H9 (cell line): ENCODE data around the gene LRRN4CL. TPM values are rescaled to one million over a fixed set of nuclear protein-coding genes. Genes with fewer than 3 reads are reported as not detected.

ENCODE experiments used
- DNase-seq: peaks from one replicate; pipeline ENCODE4 v3.0.0-alpha.2; 2017
- H2AFZ ChIP-seq: one replicate; pipeline ENCODE4 v1.6.1; 2013; ENCODE audit warnings: mild to moderate bottlenecking, low read length, control low read depth, moderate library complexity
- H2AK5ac ChIP-seq: 2 replicates; pipeline ENCODE4 v1.6.1; 2013; ENCODE audit warnings: low read length, control low read depth, mixed read lengths; ENCODE audit not compliant: insufficient read length
- H2BK120ac ChIP-seq: one replicate; pipeline ENCODE4 v1.6.1; 2013; ENCODE audit warnings: low read depth, mild to moderate bottlenecking, low read length, control low read depth, inconsistent platforms; ENCODE audit not compliant: poor library complexity, severe bottlenecking
- H2BK12ac ChIP-seq: 2 replicates; pipeline ENCODE4 v1.6.1; 2013; ENCODE audit warnings: low read length, control low read depth, mixed read lengths, low read depth; ENCODE audit not compliant: insufficient read length
- H2BK15ac ChIP-seq: 2 replicates; pipeline ENCODE4 v1.6.1; 2013; ENCODE audit warnings: low read depth, low read length, control low read depth
- H2BK20ac ChIP-seq: one replicate; pipeline ENCODE4 v1.6.1; 2013; ENCODE audit warnings: low read depth, mild to moderate bottlenecking, low read length, control low read depth, inconsistent platforms; ENCODE audit not compliant: poor library complexity, severe bottlenecking
- H2BK5ac ChIP-seq: 2 replicates; pipeline ENCODE4 v1.6.1; 2013; ENCODE audit warnings: low read length, control low read depth, mixed read lengths; ENCODE audit not compliant: insufficient read length
- H3K14ac ChIP-seq: 2 replicates; pipeline ENCODE4 v1.6.1; 2013; ENCODE audit warnings: low read length, control low read depth; ENCODE audit not compliant: insufficient read depth
- H3K18ac ChIP-seq: 2 replicates; pipeline ENCODE4 v1.6.1; 2013; ENCODE audit warnings: low read depth, mild to moderate bottlenecking, mixed read lengths, low read length, control low read depth; ENCODE audit not compliant: insufficient read length
- H3K23ac ChIP-seq: 2 replicates; pipeline ENCODE4 v1.6.1; 2013; ENCODE audit warnings: low read length, control low read depth, mixed read lengths, low read depth; ENCODE audit not compliant: insufficient read length
- H3K23me2 ChIP-seq: 2 replicates; pipeline ENCODE4 v1.6.1; 2013; ENCODE audit warnings: low read depth, mild to moderate bottlenecking, mixed read lengths, low read length, control low read depth; ENCODE audit not compliant: insufficient read length, poor library complexity, severe bottlenecking
- H3K27ac ChIP-seq: 2 replicates; pipeline ENCODE4 v1.5.1; 2013; ENCODE audit warnings: low read length, control low read depth, mixed read lengths, low read depth; ENCODE audit not compliant: insufficient read length
- H3K27me3 ChIP-seq: 2 replicates; pipeline ENCODE4 v1.6.1; 2013; ENCODE audit warnings: low read length, control low read depth, inconsistent platforms; ENCODE audit not compliant: insufficient read depth
- H3K4ac ChIP-seq: 2 replicates; pipeline ENCODE4 v1.6.1; 2013; ENCODE audit warnings: low read depth, mild to moderate bottlenecking, control low read depth, inconsistent platforms, low read length, moderate library complexity
- H3K4me1 ChIP-seq: 2 replicates; pipeline ENCODE4 v1.6.1; 2013; ENCODE audit warnings: low read length, control low read depth, inconsistent platforms; ENCODE audit not compliant: insufficient read depth
- H3K4me2 ChIP-seq: 2 replicates; pipeline ENCODE4 v1.6.1; 2013; ENCODE audit warnings: low read length, control low read depth, mixed read lengths; ENCODE audit not compliant: insufficient read length, insufficient read depth
- H3K56ac ChIP-seq: 2 replicates; pipeline ENCODE4 v1.6.1; 2013; ENCODE audit warnings: low read depth, mild to moderate bottlenecking, mixed read lengths, low read length, control low read depth; ENCODE audit not compliant: insufficient read length
- H3K79me1 ChIP-seq: 2 replicates; pipeline ENCODE4 v1.6.1; 2013; ENCODE audit warnings: low read depth, mild to moderate bottlenecking, moderate library complexity, low read length, control low read depth, inconsistent platforms; ENCODE audit not compliant: insufficient read depth, poor library complexity, severe bottlenecking
- H3K79me2 ChIP-seq: 2 replicates; pipeline ENCODE4 v1.6.1; 2013; ENCODE audit warnings: low read length, control low read depth, inconsistent platforms; ENCODE audit not compliant: insufficient read depth
- H3K9ac ChIP-seq: 2 replicates; pipeline ENCODE4 v1.6.1; 2013; ENCODE audit warnings: low read length, control low read depth, mixed read lengths; ENCODE audit not compliant: insufficient read length; ENCODE audit errors: extremely low read depth
- H3K9me3 ChIP-seq: one replicate; pipeline ENCODE4 v1.6.1; 2013; ENCODE audit warnings: low read depth, low read length, inconsistent platforms; ENCODE audit not compliant: control insufficient read depth
- H3T11ph ChIP-seq: one replicate; pipeline ENCODE4 v1.6.1; 2013; ENCODE audit warnings: mild to moderate bottlenecking, low read length, control low read depth, inconsistent platforms
- H4K20me1 ChIP-seq: one replicate; pipeline ENCODE4 v1.6.1; 2013; ENCODE audit not compliant: control insufficient read depth, insufficient read length, insufficient read depth
- H4K5ac ChIP-seq: 2 replicates; pipeline ENCODE4 v1.6.1; 2013; ENCODE audit warnings: low read depth, mild to moderate bottlenecking, mixed read lengths, low read length, control low read depth; ENCODE audit not compliant: insufficient read length
- H4K8ac ChIP-seq: replicated peaks from 2 replicates; pipeline ENCODE4 v1.6.1; 2013; ENCODE audit warnings: low read length, control low read depth, mixed read lengths, low read depth; ENCODE audit not compliant: insufficient read length
- H4K91ac ChIP-seq: 2 replicates; pipeline ENCODE4 v1.6.1; 2013; ENCODE audit warnings: low read depth, mild to moderate bottlenecking, moderate library complexity, mixed read lengths, low read length, control low read depth; ENCODE audit not compliant: insufficient read length
- H3K27ac Mint-ChIP-seq, 3 experiments: 2 replicates in 2 of 3; 3 replicates in 1 of 3; pipeline ENCODE4 v1.8.0; 2020 to 2021; ENCODE audit warnings: mixed read lengths in 3 of 3, mild to moderate bottlenecking in 1 of 3, moderate library complexity in 1 of 3
- H3K27me3 Mint-ChIP-seq: 2 replicates; pipeline ENCODE4 v1.8.0; 2021; ENCODE audit warnings: low read depth, mild to moderate bottlenecking, moderate library complexity, mixed read lengths
- H3K36me3 Mint-ChIP-seq, 3 experiments: 2 replicates in 2 of 3; 3 replicates in 1 of 3; pipeline ENCODE4 v1.8.0; 2020 to 2021; ENCODE audit warnings: low read depth in 3 of 3, mixed read lengths in 3 of 3; ENCODE audit not compliant: insufficient read depth in 1 of 3
- H3K4me1 Mint-ChIP-seq, 2 experiments: 2 replicates each; pipeline ENCODE4 v1.8.0; 2020; ENCODE audit warnings: mixed read lengths in 2 of 2
- H3K4me3 Mint-ChIP-seq, 2 experiments: 2 replicates in 1 of 2; 3 replicates in 1 of 2; pipeline ENCODE4 v1.8.0; 2020 to 2021; ENCODE audit warnings: mild to moderate bottlenecking in 2 of 2, mixed read lengths in 2 of 2, moderate library complexity in 1 of 2
- H3K9me3 Mint-ChIP-seq, 2 experiments: 2 replicates in 1 of 2; 3 replicates in 1 of 2; pipeline ENCODE4 v1.8.0; 2020; ENCODE audit warnings: mild to moderate bottlenecking in 2 of 2, mixed read lengths in 2 of 2, moderate library complexity in 1 of 2
- CTCF ChIP-seq: fragments of 200-600 bp; sonication (generic); conservative IDR thresholded peaks from 3 replicates; pipeline ENCODE4 v1.8.0; 2021; ENCODE audit warnings: antibody characterized with exemption, mild to moderate bottlenecking
- WGBS: extraction: QIAGEN DNeasy Blood & Tissue Kit; methylation state at CpG from one replicate; pipeline ENCODE4 v1.1.7; 2013; ENCODE audit warnings: missing lambda C conversion rate, low lambda C conversion rate, mixed read lengths; ENCODE audit not compliant: insufficient read length; ENCODE audit errors: extremely low coverage; 5-methylcytosine and 5-hydroxymethylcytosine counted together
- total RNA-seq: library from RNA; stranded (reverse); gene quantifications from 2 replicates; pipeline ENCODE4 v1.2.1, GENCODE V29; 2021

LRRN4CL gene
- total RNA-seq, 1 experiment from 2014 or later = 0.59 TPM

GRCh38 chr11:62645946-62646824 lies 43.1 kb downstream of the LRRN4CL start, which contains the start of gene GANAB:
Gene GANAB (minus strand): TSS chr11:62646613. CDS start chr11:62646599, 14 bp downstream.
- no peaks in the 10 kb centered on the region for H3K27me3 Mint-ChIP-seq

More at GRCh38 chr11:62645946-62646824, 43.1 kb downstream of the LRRN4CL start, which contains the start of gene GANAB:
- Histone ChIP-seq H3K23me2 (peaks cover 5% of the 10 kb centered on the region), H3K4me1 (peaks cover 3% of the 10 kb centered on the region; the same call in 1 of the 2 replicates), H4K5ac (no peak within 1 kb of the TSS), H2AFZ (no peak within 1 kb of the TSS), H4K20me1 (no peaks in the 10 kb centered on the region), H2BK5ac (no peak within 1 kb of the TSS), H3K9ac (peak within 1 kb of the TSS; percentile 86), H3K14ac (peak within 1 kb of the TSS; percentile 85), H3K4ac (no peak within 1 kb of the TSS; the same call in 1 of the 2 replicates), H2BK20ac (no peak within 1 kb of the TSS), H3K27ac (no peak within 1 kb of the TSS), H3K4me2 (peak within 1 kb of the TSS; percentile 74), H3T11ph (no peak within 1 kb of the TSS), H3K23ac (no peak within 1 kb of the TSS), H2BK120ac (no peak within 1 kb of the TSS), H2BK15ac (no peak within 1 kb of the TSS), H4K8ac (no peak within 1 kb of the TSS), H2BK12ac (no peak within 1 kb of the TSS), H3K79me2 (peaks cover 10% of the 10 kb centered on the region; the same call in 1 of the 2 replicates), H3K18ac (peak within 1 kb of the TSS; percentile 81), H3K79me1 (no peaks in the 10 kb centered on the region), H3K56ac (no peak within 1 kb of the TSS), H2AK5ac (no peak within 1 kb of the TSS), H3K27me3 (no peaks in the 10 kb centered on the region), H4K91ac (no peak within 1 kb of the TSS), H3K9me3 (no peaks in the 10 kb centered on the region)
- no CpG with 5 or more reads among the region's 73 CpGs for WGBS
- Mint-ChIP-seq H3K4me1 (peaks cover 7 to 9% of the 10 kb centered on the region in 2 experiments), H3K9me3 (no peaks in the 10 kb centered on the region), H3K36me3 (peaks cover 14 to 46% (median 29%) of the 10 kb centered on the region in 3 experiments), H3K4me3 (peak within 1 kb of the TSS; percentile 98 to 100), H3K27ac (peak within 1 kb of the TSS; percentile 84 to 98 (median 98))
- DNase-seq = peak; percentile 98
- TF ChIP-seq CTCF = no peak
